GM12892 (cell line): ENCODE results near the gene DOLPP1.
"Not testable (repeated sequence)": the region's sequence is repeated elsewhere in the genome, so short reads cannot be mapped to it uniquely, and the experiment has no call there.

Experiments used
- DNase-seq: peaks from one replicate; pipeline ENCODE4 v3.0.0; 2011; ENCODE audit not compliant: insufficient read length
- FAIRE-seq: peaks from 2 replicates; lab custom pipeline; 2011; peaks lifted over from hg19 to GRCh38; lab: Jason Lieb, UNC
- POLR2A ChIP-seq: IDR thresholded peaks from 2 replicates; pipeline ENCODE4 v1.6.1; 2011; ENCODE audit warnings: low read depth, low read length, control low read depth
- POLR2AphosphoS5 ChIP-seq: IDR thresholded peaks from 2 replicates; pipeline ENCODE4 v1.6.1; 2011; ENCODE audit warnings: low read depth, low read length, control low read depth
- TAF1 ChIP-seq: IDR thresholded peaks from 2 replicates; pipeline ENCODE4 v1.6.1; 2011; ENCODE audit warnings: low read depth, mild to moderate bottlenecking, control low read depth, low read length, borderline replicate concordance

Gene DOLPP1

DNA sequence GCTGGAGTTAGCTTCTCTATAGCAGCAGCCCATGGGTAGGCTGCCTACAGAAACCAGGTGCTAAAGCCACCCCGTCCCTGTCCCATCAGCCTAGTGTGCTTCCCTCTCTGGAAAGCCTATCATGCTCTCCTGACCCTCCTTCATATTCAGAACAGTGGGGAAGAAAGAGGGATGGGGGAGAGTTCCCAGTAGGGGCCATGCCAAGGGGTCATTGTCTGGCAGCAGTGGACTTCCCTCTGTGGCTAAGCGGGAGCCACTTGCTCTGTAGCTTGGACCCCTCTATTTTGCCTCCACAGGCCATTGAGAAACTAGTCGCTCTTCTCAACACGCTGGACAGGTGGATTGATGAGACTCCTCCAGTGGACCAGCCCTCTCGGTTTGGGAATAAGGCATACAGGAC lies 47.8 kb downstream of the DOLPP1 start:
- no peak for TF ChIP-seq POLR2A
- no peak for TF ChIP-seq POLR2AphosphoS5
- no peak for TF ChIP-seq TAF1
- FAIRE-seq (no peak), DNase-seq (no peak)

DNA sequence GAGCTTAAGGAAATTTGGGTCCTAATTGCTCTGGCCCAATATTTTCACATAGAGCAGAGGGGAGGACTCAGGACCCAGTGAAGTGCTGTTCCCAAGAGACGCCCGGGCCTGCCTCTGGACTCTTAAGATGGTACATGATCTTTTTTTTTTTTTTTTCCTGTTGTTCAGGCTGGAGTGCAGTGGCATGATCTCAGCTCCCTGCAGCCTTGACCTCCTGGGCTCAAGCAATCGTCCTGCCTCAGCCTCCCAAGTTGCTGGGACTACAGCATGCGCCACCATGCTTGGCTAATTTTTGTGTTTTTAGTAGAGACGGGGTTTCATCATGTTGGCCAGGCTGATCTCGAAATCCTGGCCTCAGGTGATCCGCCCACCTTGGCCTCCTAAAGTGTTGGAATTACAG lies 49.4 kb downstream of the DOLPP1 start:
- DNase-seq, FAIRE-seq: not testable (repeated sequence)

DNA sequence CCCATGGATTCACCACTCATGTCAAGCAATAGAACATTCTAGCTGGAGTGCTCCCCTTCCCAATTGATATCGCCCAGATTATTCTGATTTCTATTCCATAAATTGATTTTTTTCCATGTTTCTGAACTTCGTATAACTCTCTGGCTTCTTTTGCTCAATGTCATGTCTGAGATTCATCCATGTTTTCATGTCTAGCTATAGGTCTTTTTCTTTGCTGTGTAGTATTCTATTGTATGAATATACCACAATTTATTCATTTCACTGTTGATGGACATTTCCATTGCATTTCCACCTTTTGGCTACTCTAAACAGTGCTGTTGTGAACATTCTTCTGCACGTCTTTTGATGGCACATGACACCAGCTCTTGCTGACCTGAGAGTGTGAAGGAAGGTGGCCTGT lies 49.9 kb downstream of the DOLPP1 start:
- DNase-seq (no peak), FAIRE-seq (no peak)
- TF ChIP-seq POLR2A (no peak), POLR2AphosphoS5 (no peak), TAF1 (no peak)

DNA sequence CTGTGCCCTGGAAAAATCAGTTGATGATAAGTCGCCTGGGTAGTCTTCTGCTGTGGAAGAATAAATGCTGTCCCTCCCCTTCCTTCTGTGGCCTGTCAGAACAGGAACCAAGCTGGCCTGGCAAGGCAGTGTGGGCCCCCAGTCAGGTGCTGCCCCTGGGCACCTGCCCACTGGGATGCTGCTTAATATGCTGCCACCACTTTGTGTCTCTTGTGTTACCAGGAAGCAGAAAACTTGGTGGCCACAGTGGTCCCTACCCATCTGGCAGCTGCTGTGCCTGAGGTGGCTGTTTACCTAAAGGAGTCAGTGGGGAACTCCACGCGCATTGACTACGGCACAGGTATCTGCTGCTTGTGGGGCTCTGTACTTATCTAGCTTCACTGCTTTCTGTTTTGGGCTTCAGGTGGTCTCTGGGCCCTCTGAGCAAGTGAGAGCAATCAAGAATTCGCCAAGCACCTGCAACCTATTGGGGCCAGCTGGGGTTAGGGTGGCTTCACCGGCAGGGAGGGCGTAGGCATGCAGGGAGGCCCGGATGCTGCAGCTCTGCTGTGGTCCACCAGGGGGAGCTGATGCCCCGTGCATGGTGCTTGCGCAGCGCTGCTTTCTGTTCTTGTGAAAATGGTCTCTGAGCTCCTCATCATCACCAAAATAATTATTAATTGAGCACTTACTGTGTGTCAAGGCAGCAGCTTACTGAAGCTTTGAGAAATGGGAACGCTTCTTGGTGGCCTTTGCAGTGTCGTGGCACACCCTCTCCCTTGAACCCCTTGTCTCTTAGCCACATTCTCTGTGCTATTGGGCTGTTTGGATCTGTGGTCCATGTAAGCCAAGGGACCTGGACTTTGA lies 50.6 kb downstream of the DOLPP1 start:
- FAIRE-seq (peak; percentile 92), DNase-seq (peak; percentile 92)
- TF ChIP-seq TAF1 (no peak), POLR2AphosphoS5 (no peak), POLR2A (no peak)

DNA sequence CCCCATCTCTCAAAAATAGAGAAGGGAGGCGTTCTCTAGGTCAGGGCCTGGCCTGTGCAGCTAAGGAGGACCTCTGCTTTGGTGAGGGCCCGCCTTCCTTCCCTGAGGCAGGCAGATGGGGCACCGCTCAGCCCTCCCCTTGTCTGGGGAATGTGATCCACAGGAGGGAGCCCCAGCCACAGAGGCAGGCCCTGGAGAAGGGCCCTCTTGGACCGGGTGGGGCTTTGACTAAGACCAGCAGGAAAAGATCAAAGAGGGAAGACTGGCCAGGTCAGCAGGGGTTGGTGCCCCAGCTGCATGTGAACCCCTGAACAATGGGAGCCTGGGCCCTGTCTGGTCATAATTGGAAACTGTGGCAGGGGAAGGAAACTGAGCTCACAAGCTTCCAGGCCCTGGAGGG lies 52.2 kb downstream of the DOLPP1 start:
- DNase-seq (no peak), FAIRE-seq (no peak)
- TF ChIP-seq TAF1: no peak
- TF ChIP-seq POLR2A: no peak
- TF ChIP-seq POLR2AphosphoS5: no peak

DNA sequence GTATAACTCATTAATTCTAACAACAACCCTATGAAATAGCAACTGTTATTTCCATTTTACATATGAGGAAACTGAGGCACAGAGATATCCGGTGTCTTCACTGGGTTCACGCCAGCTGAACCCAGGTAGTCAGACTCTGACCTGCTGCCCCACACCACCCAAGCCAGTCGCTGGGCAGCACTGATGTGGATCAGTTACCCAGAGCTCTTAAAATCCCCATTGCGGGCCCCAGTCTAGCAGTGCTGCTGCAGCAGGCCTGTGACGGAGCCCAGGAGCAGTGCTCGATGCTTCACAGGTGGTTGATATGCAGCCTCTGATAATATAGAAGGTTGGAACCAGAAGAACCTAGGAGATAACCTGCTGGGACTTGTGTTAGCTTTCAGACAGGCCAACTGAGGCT lies 54.6 kb downstream of the DOLPP1 start:
- FAIRE-seq (no peak), DNase-seq (no peak)
- no peak for TF ChIP-seq TAF1
- no peak for TF ChIP-seq POLR2AphosphoS5
- TF ChIP-seq POLR2A: no peak

DNA sequence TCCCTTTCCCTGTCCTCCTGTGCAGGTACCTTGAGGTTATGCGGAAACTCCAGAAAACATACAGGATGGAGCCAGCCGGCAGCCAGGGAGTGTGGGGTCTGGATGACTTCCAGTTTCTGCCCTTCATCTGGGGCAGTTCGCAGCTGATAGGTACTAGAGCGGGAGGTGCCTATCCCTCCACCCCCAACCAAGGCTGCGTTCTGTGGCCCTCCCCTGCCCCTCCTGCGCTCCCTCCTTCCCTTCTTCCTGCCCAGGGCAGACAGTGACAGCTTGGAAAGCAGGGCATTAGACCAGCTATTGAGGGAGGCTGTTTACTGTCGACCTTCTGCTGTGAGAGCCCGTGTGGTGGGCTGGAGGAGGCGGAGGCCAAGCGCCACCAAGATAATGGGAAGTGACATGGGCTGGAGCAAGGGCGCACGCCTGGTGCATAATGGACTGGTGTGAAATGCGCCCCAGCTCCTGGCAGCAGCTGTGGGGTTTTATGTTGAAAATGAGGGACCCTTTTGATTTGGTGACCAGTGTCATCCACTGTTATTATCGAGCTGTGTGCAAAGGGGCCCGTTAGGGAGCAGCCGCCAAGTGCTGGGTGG lies 55.6 kb downstream of the DOLPP1 start:
- DNase-seq (no peak), FAIRE-seq (no peak)
- no peak for TF ChIP-seq POLR2A
- no peak for TF ChIP-seq TAF1
- no peak for TF ChIP-seq POLR2AphosphoS5

DNA sequence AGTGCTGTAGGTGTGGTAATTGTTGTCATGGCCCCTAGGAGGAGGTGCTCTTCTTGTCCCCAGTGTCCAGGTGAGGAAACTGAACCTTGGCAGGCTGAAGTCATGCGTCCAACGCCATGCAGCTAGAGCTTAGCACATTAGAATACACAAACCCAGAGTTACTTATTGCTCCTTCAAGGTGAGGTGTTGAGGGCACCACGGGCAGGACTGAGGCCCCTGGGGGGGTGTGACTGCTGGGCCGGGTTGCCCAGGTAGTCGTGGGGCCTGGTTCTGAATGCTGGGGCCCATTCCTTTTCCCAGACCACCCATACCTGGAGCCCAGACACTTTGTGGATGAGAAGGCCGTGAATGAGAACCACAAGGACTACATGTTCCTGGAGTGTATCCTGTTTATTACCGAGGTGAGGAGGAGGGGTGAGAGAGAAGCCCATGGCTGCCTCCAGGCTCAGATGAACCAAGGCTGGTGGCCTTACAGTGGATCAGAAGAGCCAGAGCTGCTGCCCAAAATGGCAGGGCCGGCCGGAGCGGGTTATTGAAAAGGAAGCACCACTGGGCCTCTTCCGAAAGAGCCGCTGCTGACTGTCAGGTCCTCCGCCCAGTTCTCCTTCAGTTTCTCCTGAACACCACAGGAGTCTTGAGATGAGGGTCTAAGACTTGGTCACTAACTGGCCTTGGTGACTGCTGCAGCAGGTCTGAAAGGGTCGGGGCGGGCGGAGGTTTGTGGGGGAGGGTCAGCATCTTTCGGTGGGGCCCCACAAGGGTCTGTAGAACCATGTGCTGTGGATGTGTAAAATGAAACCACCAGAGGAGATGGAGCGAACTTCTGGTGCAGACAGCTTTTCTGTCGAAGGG lies 56.6 kb downstream of the DOLPP1 start:
- no peak for FAIRE-seq
- TF ChIP-seq TAF1 (no peak), POLR2A (no peak), POLR2AphosphoS5 (no peak)
- no peak for DNase-seq

DNA sequence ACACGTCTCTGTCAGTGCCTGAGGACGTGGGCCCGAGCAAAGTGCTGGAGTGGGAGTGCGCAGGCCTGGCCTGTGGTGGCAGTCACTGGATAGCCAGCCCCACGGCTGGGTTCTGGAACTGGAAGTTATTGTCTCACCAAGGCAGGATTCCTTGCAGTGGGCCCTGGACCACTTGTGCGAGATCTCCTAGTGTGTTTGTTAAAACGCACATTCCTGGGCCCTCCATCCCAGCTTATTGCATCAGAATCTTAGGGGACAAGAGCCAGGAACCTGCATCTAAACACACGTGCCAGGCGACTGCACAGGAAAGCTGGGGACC lies 57.2 kb downstream of the DOLPP1 start:
- DNase-seq (no peak), FAIRE-seq (no peak)
- TF ChIP-seq POLR2A: no peak
- no peak for TF ChIP-seq TAF1
- TF ChIP-seq POLR2AphosphoS5: no peak

DNA sequence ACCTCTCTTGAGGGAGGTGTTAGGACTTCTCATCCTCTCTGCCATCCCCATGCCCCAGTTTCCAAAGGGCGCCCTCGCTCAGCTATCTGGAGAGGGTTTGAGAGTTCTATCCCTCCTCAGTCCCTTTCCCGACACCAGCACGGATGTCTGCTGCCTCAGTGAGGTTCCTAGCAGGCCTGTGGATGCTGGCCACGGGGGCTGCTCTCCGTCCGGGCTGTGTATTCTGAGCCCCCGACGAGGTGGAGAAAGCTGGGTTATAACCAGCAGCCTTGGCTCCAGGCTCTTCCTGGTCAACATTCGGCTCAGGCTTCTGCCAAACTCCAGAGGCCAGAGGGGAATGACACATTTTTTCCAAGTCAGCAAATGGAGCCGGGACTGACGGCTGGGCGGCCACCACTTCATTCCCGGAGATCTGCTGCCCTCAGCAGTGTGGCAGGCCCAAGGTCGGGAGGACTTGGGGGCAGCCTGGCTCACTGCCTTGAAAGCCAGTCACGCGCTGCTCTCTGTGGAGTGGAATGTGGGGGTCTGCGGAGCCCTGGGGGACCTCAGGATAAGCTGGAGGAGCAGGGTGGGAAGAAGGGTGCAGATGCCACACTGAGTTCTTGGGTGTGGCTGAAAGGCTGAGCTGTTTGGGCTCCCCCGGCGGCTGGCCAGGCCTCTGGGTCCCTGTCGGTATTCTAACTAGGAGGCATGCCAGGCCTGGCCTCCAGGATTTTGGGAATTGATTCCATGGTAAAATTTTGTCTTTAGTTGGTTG lies 57.7 kb downstream of the DOLPP1 start:
- TF ChIP-seq TAF1 (no peak), POLR2A (no peak), POLR2AphosphoS5 (no peak)
- no peak for DNase-seq
- FAIRE-seq: no peak

DNA sequence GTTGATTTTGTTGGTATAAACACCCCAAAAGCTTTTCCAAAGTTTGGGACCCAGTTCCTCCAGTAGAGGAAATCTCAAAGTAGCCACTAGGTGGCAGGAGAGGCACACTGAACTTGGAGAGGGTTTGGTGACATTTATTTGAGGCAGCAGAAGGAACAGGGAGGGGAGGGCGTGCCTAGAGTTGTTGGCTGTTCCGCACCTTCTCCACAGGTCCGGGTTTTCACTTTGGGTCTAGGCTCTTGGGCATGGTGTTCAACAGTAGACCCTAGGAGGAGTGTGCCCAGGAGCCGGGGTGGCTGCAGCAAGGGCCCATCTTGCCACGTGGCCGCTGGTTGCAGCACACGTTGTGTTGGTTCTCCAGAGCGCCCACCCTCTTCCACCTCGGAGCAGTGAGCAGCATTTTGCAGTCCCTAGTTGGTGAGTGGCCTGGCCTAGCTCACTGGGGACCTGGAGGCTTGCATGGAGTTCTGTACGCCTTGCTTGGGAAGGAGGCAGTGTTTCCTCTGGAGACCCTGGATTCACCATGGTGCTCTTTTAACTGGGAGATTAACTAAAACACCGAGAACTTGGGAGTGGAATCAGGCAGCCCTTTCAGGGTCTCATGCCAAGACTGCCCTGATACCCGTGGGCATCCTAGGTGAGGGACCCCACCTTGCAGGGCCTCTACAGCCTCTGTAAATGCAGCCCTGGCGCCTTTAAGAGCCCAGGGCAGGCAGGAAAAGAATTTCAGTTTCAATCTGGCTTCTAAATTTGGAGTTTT lies 58.5 kb downstream of the DOLPP1 start:
- FAIRE-seq: peak; percentile 91
- peak; percentile 74 for DNase-seq
- no peak; the same call in 1 of the 2 replicates for TF ChIP-seq POLR2AphosphoS5
- no peak for TF ChIP-seq TAF1
- no peak for TF ChIP-seq POLR2A
